ENCODE data around the gene USP2.

USP2 gene

GRCh38 chr11:119412072-119412471 is 30.6 kb upstream of the USP2 start:
- no peak for TF ChIP-seq ESRRG (CRISPR knock-in tag; IDR thresholded peaks at IDR 0.05)
- TF ChIP-seq OSR1 (CRISPR knock-in tag; IDR thresholded peaks at IDR 0.05): no peak
- no peak for TF ChIP-seq ZFP30 (CRISPR knock-in tag; IDR thresholded peaks at IDR 0.05)
- TF ChIP-seq CREB5 (CRISPR knock-in tag; IDR thresholded peaks at IDR 0.05; ENCODE audit: low read depth): no peak
- no peak for TF ChIP-seq TOX (CRISPR knock-in tag; IDR thresholded peaks at IDR 0.05; ENCODE audit: borderline replicate concordance)

GRCh38 chr11:119410501-119410900 is 29.0 kb upstream of the USP2 start:
- ATAC-seq: no peak

More at GRCh38 chr11:119412072-119412471, 30.6 kb upstream of the USP2 start:
- no peak for ATAC-seq

GRCh38 chr11:119409731-119410130 is 28.2 kb upstream of the USP2 start:
- no peak for TF ChIP-seq ARNTL (CRISPR knock-in tag; IDR thresholded peaks at IDR 0.05; ENCODE audit: borderline replicate concordance, low read depth)
- TF ChIP-seq BACH2 (CRISPR knock-in tag; IDR thresholded peaks at IDR 0.05; ENCODE audit: borderline replicate concordance): no peak
- TF ChIP-seq PPARA (CRISPR knock-in tag; IDR thresholded peaks at IDR 0.05; ENCODE audit: borderline replicate concordance): no peak
- TF ChIP-seq SNAI2 (CRISPR knock-in tag; IDR thresholded peaks at IDR 0.05): no peak
- no peak for TF ChIP-seq POU6F1 (CRISPR knock-in tag; IDR thresholded peaks at IDR 0.05; ENCODE audit: borderline replicate concordance, low read depth)
- ATAC-seq: no peak

More at GRCh38 chr11:119410501-119410900, 29.0 kb upstream of the USP2 start:
- TF ChIP-seq SNAI2 (CRISPR knock-in tag; IDR thresholded peaks at IDR 0.05) (no peak), ZNF70 (CRISPR knock-in tag; IDR thresholded peaks at IDR 0.05) (no peak), CSDC2 (CRISPR knock-in tag; IDR thresholded peaks at IDR 0.05) (no peak), OSR1 (CRISPR knock-in tag; IDR thresholded peaks at IDR 0.05) (no peak), CREB5 (CRISPR knock-in tag; IDR thresholded peaks at IDR 0.05; ENCODE audit: low read depth) (no peak), ISL1 (CRISPR knock-in tag; IDR thresholded peaks at IDR 0.05) (no peak), ARNTL (CRISPR knock-in tag; IDR thresholded peaks at IDR 0.05; ENCODE audit: borderline replicate concordance, low read depth) (no peak), ZC3H10 (CRISPR knock-in tag; IDR thresholded peaks at IDR 0.05) (no peak), TOX (CRISPR knock-in tag; IDR thresholded peaks at IDR 0.05; ENCODE audit: borderline replicate concordance) (no peak), PATZ1 (CRISPR knock-in tag; IDR thresholded peaks at IDR 0.05; ENCODE audit: borderline replicate concordance) (no peak), GLIS3 (CRISPR knock-in tag; IDR thresholded peaks at IDR 0.05) (no peak), ZFP30 (CRISPR knock-in tag; IDR thresholded peaks at IDR 0.05) (no peak), RARB (CRISPR knock-in tag; IDR thresholded peaks at IDR 0.05) (no peak)

GRCh38 chr11:119406005-119406404 is 24.5 kb upstream of the USP2 start:
- peak; percentile 78 for ATAC-seq
- TF ChIP-seq POU6F1 (CRISPR knock-in tag; IDR thresholded peaks at IDR 0.05; ENCODE audit: borderline replicate concordance, low read depth) (no peak; the same call in 1 of the 2 replicates), ESRRG (CRISPR knock-in tag; IDR thresholded peaks at IDR 0.05) (no peak), ZNF565 (CRISPR knock-in tag; conservative IDR thresholded peaks at IDR 0.05; ENCODE audit: low read depth) (no peak), ISL1 (CRISPR knock-in tag; IDR thresholded peaks at IDR 0.05) (no peak), PATZ1 (CRISPR knock-in tag; IDR thresholded peaks at IDR 0.05; ENCODE audit: borderline replicate concordance) (no peak), CSRNP3 (CRISPR knock-in tag; IDR thresholded peaks at IDR 0.05) (no peak)

GRCh38 chr11:119405448-119405847 is 24.0 kb upstream of the USP2 start:
- 0 out of 3 replicates have a peak, but pooled peaks have one; percentile 16 for ATAC-seq

All from SK-N-SH treated with all-trans-retinoic acid at 6 μM for 48 hours (cell line).